Lower leg skin (tissue), 3 donors: ENCODE results near the gene HMCES.

Experiments
- POLR2A ChIP-seq, 2 donors: fragments of 450-650 bp; IDR thresholded peaks; one replicate each; pipeline ENCODE4 v1.6.1; 2016 to 2017; ENCODE audit warnings: antibody characterized with exemption in 2 of 2, mild to moderate bottlenecking in 1 of 2, moderate library complexity in 1 of 2
- TF ChIP-seq, protein P1 (sequence below), 3 donors: fragments of 450-650 bp; IDR thresholded peaks; one replicate each; pipeline ENCODE4 v1.5.1; 2016; ENCODE audit warnings: antibody characterized with exemption in 3 of 3, mild to moderate bottlenecking in 3 of 3, moderate library complexity in 2 of 3

DNA sequence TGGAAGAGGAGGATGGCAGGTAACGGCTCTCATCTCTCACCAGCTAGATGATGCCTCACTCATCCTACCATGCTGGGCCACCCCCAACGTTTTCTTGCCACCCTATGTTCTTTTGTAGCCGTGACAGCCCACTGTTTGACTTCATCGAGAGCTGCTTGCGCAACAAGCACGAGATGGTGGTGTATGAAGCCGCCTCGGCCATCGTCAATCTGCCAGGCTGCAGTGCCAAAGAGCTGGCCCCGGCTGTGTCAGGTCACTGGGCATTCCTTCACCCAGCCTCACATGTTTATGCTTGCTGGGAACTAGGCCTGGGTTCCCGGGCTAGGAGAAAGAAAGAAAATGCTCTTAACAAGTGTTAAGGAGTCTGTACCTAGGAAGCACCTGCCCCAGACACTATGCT lies 21.1 kb upstream of the HMCES start:
- TF ChIP-seq, protein P1, sequence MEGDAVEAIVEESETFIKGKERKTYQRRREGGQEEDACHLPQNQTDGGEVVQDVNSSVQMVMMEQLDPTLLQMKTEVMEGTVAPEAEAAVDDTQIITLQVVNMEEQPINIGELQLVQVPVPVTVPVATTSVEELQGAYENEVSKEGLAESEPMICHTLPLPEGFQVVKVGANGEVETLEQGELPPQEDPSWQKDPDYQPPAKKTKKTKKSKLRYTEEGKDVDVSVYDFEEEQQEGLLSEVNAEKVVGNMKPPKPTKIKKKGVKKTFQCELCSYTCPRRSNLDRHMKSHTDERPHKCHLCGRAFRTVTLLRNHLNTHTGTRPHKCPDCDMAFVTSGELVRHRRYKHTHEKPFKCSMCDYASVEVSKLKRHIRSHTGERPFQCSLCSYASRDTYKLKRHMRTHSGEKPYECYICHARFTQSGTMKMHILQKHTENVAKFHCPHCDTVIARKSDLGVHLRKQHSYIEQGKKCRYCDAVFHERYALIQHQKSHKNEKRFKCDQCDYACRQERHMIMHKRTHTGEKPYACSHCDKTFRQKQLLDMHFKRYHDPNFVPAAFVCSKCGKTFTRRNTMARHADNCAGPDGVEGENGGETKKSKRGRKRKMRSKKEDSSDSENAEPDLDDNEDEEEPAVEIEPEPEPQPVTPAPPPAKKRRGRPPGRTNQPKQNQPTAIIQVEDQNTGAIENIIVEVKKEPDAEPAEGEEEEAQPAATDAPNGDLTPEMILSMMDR (IDR thresholded peaks at IDR 0.05) = no peak
- no peak for TF ChIP-seq POLR2A (IDR thresholded peaks at IDR 0.05)
